ENCODE results near the gene CASK. TPM values are rescaled to one million over a fixed set of nuclear protein-coding genes. Genes with fewer than 3 reads are reported as not detected.
"Not testable (repeated sequence)": the region's sequence is repeated elsewhere in the genome, so short reads cannot be mapped to it uniquely, and the experiment has no call there.

The CASK gene
- total and polyA plus RNA-seq, 9 donors = 17.5 to 41.5 (median 25.4) TPM

DNA sequence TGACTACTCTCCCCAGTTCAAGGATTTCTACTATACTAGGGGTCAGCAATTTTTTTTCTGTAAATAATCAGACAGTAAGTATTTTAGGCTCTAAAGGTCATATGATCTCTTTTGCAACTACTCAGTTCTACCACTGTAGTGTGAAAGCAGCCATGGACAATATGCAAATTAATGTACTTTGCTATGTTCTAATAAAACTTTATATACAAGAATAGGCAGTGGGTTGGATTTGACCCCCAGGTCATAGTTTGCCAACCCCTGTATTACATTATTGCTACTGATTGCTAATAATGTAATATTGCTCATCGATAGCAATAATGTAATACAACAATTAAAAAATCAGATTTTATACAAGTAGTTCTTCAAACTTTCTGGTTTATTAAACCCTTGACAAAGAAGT lies 293.8 kb downstream of the CASK start:
- Histone ChIP-seq H3K4me1 (ENCODE audit: control insufficient read depth, insufficient read depth, low read length) (no peaks in the 10 kb centered on the region), H3K9me3 (replicated peaks; ENCODE audit: control insufficient read depth, low read depth, low read length) (no peaks in the 10 kb centered on the region), H3K36me3 (ENCODE audit: control insufficient read depth, insufficient read depth, low read length) (peaks cover 6% of the 10 kb centered on the region), H3K4me3 (ENCODE audit: low read length) (no peak overlapping the region), H3K27me3 (ENCODE audit: control insufficient read depth, insufficient read depth, low read length) (no peaks in the 10 kb centered on the region), H3K27ac (ENCODE audit: low read length) (no peak overlapping the region)
- DNase-seq = no peak
- no CpG with 5 or more reads among the region's 1 CpG for WGBS (ENCODE audit: insufficient coverage)

GRCh38 chrX:41621222-41621723 lies 302.1 kb downstream of the CASK start:
- peaks cover 6% of the 10 kb centered on the region for H3K36me3 ChIP-seq (ENCODE audit: control insufficient read depth, insufficient read depth, low read length)
- H3K27ac ChIP-seq (ENCODE audit: low read length) = no peak overlapping the region
- no peaks in the 10 kb centered on the region for H3K9me3 ChIP-seq (replicated peaks; ENCODE audit: control insufficient read depth, low read depth, low read length)
- H3K4me3 ChIP-seq (ENCODE audit: low read length) = no peak overlapping the region
- no peaks in the 10 kb centered on the region for H3K4me1 ChIP-seq (ENCODE audit: control insufficient read depth, insufficient read depth, low read length)
- WGBS (ENCODE audit: insufficient coverage) = 58% methylated on average over 2 of the region's 5 CpGs
- DNase-seq = no peak
- peaks cover 10% of the 10 kb centered on the region for H3K27me3 ChIP-seq (ENCODE audit: control insufficient read depth, insufficient read depth, low read length)

GRCh38 chrX:41619221-41619620 lies 304.1 kb downstream of the CASK start:
- H3K4me3 ChIP-seq (ENCODE audit: low read length) = no peak overlapping the region

DNA sequence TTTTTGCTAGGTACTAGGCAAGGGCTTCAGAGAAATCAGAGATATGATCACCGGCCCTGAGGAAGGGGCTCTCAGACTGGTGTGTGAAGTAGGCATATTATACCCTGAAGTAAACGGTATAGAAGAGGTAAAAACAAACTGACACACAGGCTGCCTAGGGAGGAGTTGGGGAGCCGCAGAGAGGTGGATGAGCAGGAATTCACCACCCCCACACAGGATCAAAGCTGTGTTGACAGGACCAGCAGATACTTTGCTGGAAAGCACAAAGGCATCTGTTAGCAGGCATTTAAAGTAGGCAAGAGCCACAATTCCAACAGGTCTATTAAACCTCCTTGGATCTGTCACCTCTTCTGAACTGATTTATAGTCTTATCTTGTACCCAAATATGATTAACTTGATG lies 306.4 kb downstream of the CASK start:
- DNase-seq = no peak
- WGBS (ENCODE audit: insufficient coverage) = 80% methylated on average over 1 of the region's 3 CpGs
- Histone ChIP-seq H3K27ac (ENCODE audit: low read length) (no peak overlapping the region), H3K27me3 (ENCODE audit: control insufficient read depth, insufficient read depth, low read length) (peaks cover 9% of the 10 kb centered on the region), H3K36me3 (ENCODE audit: control insufficient read depth, insufficient read depth, low read length) (no peaks in the 10 kb centered on the region), H3K4me3 (ENCODE audit: low read length) (no peak overlapping the region), H3K9me3 (replicated peaks; ENCODE audit: control insufficient read depth, low read depth, low read length) (no peaks in the 10 kb centered on the region), H3K4me1 (ENCODE audit: control insufficient read depth, insufficient read depth, low read length) (no peaks in the 10 kb centered on the region)

More at GRCh38 chrX:41619221-41619620, 304.1 kb downstream of the CASK start:
- H3K4me1 ChIP-seq (ENCODE audit: control insufficient read depth, insufficient read depth, low read length) = no peaks in the 10 kb centered on the region
- DNase-seq = no peak
- no peak overlapping the region for H3K27ac ChIP-seq (ENCODE audit: low read length)
- H3K27me3 ChIP-seq (ENCODE audit: control insufficient read depth, insufficient read depth, low read length) = peaks cover 12% of the 10 kb centered on the region
- peaks cover 6% of the 10 kb centered on the region for H3K36me3 ChIP-seq (ENCODE audit: control insufficient read depth, insufficient read depth, low read length)
- no peaks in the 10 kb centered on the region for H3K9me3 ChIP-seq (replicated peaks; ENCODE audit: control insufficient read depth, low read depth, low read length)

- H3K4me1 ChIP-seq (ENCODE audit: control insufficient read depth, insufficient read depth, low read length) = no peaks in the 10 kb centered on the region
- peaks cover 7% of the 10 kb centered on the region for H3K27me3 ChIP-seq (ENCODE audit: control insufficient read depth, insufficient read depth, low read length)
- no peaks in the 10 kb centered on the region for H3K9me3 ChIP-seq (replicated peaks; ENCODE audit: control insufficient read depth, low read depth, low read length)
- no peak overlapping the region for H3K27ac ChIP-seq (ENCODE audit: low read length)
- H3K4me3 ChIP-seq (ENCODE audit: low read length) = no peak overlapping the region
- H3K36me3 ChIP-seq (ENCODE audit: control insufficient read depth, insufficient read depth, low read length) = no peaks in the 10 kb centered on the region
- DNase-seq = no peak
Measured at GRCh38 chrX:41616255-41616654, 307.1 kb downstream of the CASK start.

- no peaks in the 10 kb centered on the region for H3K9me3 ChIP-seq (replicated peaks; ENCODE audit: control insufficient read depth, low read depth, low read length)
- WGBS (ENCODE audit: insufficient coverage) = no CpG with 5 or more reads among the region's 1 CpG
Measured at GRCh38 chrX:41608244-41608643, 315.1 kb downstream of the CASK start.

DNA sequence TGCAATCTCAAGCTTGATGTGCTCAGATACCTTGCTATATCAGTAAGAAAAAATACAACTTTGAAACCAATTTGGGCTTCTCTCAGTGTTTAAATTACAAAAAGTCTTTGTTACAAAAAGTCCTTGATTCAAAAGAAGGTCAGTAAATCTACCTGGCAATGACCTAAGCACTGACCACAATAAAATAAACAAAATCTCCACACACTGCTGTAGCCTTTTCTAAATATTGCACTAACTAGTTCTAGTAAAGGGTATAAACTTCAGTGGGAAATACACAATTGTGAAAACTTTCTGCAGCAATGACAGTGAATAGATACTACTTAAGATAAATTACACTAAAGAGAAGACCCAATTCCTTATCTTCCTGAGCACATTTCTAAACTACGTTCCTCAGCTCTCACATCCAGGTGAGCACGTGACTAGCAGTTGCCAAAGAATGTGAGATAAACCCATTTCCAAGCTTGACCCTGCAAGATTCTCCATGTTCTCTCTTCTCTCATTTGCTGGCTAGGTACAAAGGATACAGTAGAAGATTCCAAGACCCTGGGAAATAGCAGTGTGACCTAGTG lies 316.0 kb downstream of the CASK start:
- Histone ChIP-seq H3K36me3 (ENCODE audit: control insufficient read depth, insufficient read depth, low read length) (no peaks in the 10 kb centered on the region), H3K4me3 (ENCODE audit: low read length) (no peak overlapping the region), H3K4me1 (ENCODE audit: control insufficient read depth, insufficient read depth, low read length) (peaks cover 2% of the 10 kb centered on the region), H3K27ac (ENCODE audit: low read length) (no peak overlapping the region), H3K9me3 (replicated peaks; ENCODE audit: control insufficient read depth, low read depth, low read length) (no peaks in the 10 kb centered on the region), H3K27me3 (ENCODE audit: control insufficient read depth, insufficient read depth, low read length) (peaks cover 3% of the 10 kb centered on the region)
- no peak for DNase-seq
- no CpG with 5 or more reads among the region's 2 CpGs for WGBS (ENCODE audit: insufficient coverage)

More at GRCh38 chrX:41608244-41608643, 315.1 kb downstream of the CASK start:
- H3K27me3 ChIP-seq (ENCODE audit: control insufficient read depth, insufficient read depth, low read length) = peaks cover 3% of the 10 kb centered on the region
- no peak overlapping the region for H3K27ac ChIP-seq (ENCODE audit: low read length)
- no peaks in the 10 kb centered on the region for H3K36me3 ChIP-seq (ENCODE audit: control insufficient read depth, insufficient read depth, low read length)
- DNase-seq = no peak
- no peak overlapping the region for H3K4me3 ChIP-seq (ENCODE audit: low read length)
- peaks cover 2% of the 10 kb centered on the region for H3K4me1 ChIP-seq (ENCODE audit: control insufficient read depth, insufficient read depth, low read length)

DNA sequence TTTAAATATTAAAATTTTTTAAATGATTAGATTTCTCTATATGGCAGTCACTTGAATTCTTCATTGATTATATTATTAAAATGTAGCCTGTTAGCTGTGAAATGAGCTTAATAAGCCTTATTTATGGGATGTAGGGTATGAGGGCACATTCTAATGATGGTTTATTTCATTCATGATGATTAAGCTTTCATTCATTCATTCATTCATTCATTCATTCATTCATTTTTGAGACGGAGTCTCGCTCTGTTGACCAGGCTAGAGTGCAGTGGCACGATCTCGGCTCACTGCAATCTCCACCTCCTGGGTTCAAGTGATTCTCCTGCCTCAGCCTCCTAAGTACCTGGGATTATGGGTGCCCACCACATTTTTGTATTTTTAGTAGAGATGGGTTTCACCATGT lies 317.3 kb downstream of the CASK start:
- H3K9me3 ChIP-seq (replicated peaks; ENCODE audit: control insufficient read depth, low read depth, low read length); H3K4me1 ChIP-seq (ENCODE audit: control insufficient read depth, insufficient read depth, low read length); H3K4me3 ChIP-seq (ENCODE audit: low read length); DNase-seq; H3K36me3 ChIP-seq (ENCODE audit: control insufficient read depth, insufficient read depth, low read length); H3K27me3 ChIP-seq (ENCODE audit: control insufficient read depth, insufficient read depth, low read length); H3K27ac ChIP-seq (ENCODE audit: low read length): not testable (repeated sequence)
- 100% methylated on average over 2 of the region's 4 CpGs for WGBS (ENCODE audit: insufficient coverage)

GRCh38 chrX:41604766-41605543 lies 318.4 kb downstream of the CASK start:
- H3K4me3 ChIP-seq (ENCODE audit: low read length) = no peak overlapping the region
- no peaks in the 10 kb centered on the region for H3K36me3 ChIP-seq (ENCODE audit: control insufficient read depth, insufficient read depth, low read length)
- no peaks in the 10 kb centered on the region for H3K9me3 ChIP-seq (replicated peaks; ENCODE audit: control insufficient read depth, low read depth, low read length)
- H3K27ac ChIP-seq (ENCODE audit: low read length) = no peak overlapping the region
- peaks cover 2% of the 10 kb centered on the region for H3K4me1 ChIP-seq (ENCODE audit: control insufficient read depth, insufficient read depth, low read length)
- peaks cover 3% of the 10 kb centered on the region for H3K27me3 ChIP-seq (ENCODE audit: control insufficient read depth, insufficient read depth, low read length)
- WGBS (ENCODE audit: insufficient coverage) = no CpG with 5 or more reads among the region's 1 CpG
- no peak for DNase-seq

DNA sequence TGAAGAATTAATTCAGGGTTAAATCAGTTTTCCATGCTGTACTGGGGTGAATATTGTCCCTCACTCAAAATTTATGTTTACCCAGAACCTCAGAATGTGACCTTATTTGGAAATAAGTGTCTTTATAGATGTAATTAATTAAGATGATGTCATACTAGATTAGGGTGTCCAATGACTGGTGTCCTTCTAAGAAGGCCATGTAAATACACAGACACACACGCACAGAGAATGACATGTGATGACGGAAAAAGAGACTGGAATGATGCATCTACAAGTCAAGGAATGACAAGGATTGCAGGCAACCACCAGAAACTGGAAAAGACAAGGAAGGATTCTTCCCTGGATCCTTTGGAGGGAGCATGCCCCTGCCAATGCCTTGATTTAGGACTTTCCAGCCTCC lies 319.2 kb downstream of the CASK start:
- H3K4me3 ChIP-seq (ENCODE audit: low read length) = no peak overlapping the region
- H3K27me3 ChIP-seq (ENCODE audit: control insufficient read depth, insufficient read depth, low read length) = peaks cover 3% of the 10 kb centered on the region
- H3K27ac ChIP-seq (ENCODE audit: low read length) = no peak overlapping the region
- H3K4me1 ChIP-seq (ENCODE audit: control insufficient read depth, insufficient read depth, low read length) = peaks cover 2% of the 10 kb centered on the region
- H3K9me3 ChIP-seq (replicated peaks; ENCODE audit: control insufficient read depth, low read depth, low read length) = no peaks in the 10 kb centered on the region
- no peak for DNase-seq
- 30% methylated on average over 2 of the region's 2 CpGs for WGBS (ENCODE audit: insufficient coverage)
- H3K36me3 ChIP-seq (ENCODE audit: control insufficient read depth, insufficient read depth, low read length) = no peaks in the 10 kb centered on the region

Measured in muscle of leg (tissue), 11 donors.